Measurements from ENCODE around the gene SLC25A33.

GRCh38 chr1:9612871-9613624 is 73.8 kb downstream of the SLC25A33 start:
- TF ChIP-seq CTCF (conservative IDR thresholded peaks at IDR 0.05; ENCODE audit: low read depth, low read length) (no peak), EZH2phosphoT487 (IDR thresholded peaks at IDR 0.05; ENCODE audit: borderline replicate concordance, low read length) (no peak)

Measured in PC-3 (cell line).